Endometrium (tissue), 2 donors: ENCODE results near the gene EFNA4.
"Not testable (repeated sequence)": the region's sequence is repeated elsewhere in the genome, so short reads cannot be mapped to it uniquely, and the experiment has no call there.

Source experiments
- FAIRE-seq: peaks from 2 replicates; lab custom pipeline; 2012; peaks lifted over from hg19 to GRCh38; lab: Jason Lieb, UNC
- donor health status: control.
- donor health status: control.

The EFNA4 gene

DNA sequence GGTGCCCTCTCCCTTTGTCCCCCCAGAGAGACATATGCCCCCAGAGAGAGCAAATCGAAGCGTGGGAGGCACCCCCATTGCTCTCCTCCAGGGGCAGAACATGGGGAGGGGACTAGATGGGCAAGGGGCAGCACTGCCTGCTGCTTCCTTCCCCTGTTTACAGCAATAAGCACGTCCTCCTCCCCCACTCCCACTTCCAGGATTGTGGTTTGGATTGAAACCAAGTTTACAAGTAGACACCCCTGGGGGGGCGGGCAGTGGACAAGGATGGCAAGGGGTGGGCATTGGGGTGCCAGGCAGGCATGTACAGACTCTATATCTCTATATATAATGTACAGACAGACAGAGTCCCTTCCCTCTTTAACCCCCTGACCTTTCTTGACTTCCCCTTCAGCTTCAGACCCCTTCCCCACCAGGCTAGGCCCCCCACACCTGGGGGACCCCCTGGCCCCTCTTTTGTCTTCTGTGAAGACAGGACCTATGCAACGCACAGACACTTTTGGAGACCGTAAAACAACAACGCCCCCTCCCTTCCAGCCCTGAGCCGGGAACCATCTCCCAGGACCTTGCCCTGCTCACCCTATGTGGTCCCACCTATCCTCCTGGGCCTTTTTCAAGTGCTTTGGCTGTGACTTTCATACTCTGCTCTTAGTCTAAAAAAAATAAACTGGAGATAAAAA is 23.5 kb downstream of the EFNA4 start:
- no peak for FAIRE-seq

DNA sequence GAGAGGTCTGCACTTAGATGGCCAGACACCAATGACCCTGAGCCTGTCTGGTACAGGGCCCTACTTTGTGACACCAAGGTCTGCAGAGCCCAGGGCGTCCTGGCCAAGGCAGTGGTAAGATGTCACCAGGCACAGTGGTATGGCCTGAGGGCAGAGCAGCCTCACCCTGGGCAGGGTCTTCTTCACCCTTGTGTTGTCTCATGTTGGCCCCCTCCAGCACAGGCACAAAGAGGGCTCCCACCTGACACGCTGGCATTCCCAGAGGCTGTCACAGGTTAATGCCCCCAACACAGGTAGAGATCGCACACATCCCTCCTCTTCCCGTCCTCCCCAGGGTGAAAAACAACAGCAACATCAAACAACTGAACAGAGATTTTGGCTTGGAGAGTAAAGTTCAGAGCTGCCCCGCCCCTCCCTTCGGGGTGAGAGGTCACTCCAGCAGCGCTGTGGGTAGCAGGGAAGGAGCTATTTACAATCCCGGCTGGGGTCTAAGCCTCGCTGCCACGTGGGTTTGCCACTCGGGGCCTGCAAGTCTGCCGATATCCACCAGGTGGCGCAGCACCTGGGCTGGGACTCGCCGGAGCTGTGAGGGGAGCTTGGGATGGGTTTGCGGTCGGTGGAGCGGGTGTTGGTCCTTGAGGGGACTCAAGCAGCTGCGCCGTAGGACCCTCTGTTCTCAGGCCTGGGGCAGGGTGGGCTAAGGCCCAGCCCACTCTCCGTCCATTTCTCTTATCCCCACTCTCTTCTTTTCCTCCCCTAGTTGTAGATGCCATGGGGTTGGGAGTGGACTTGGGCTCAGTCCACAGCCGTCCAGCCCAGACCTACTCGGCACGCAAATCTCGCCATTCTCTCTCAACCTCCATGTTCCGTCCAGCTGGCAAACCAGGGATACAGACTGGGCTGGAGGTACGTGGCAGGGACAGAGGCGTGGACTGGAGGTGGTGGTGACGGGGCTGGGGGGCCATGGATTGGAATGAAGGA is 27.8 kb downstream of the EFNA4 start:
- FAIRE-seq = no peak

DNA sequence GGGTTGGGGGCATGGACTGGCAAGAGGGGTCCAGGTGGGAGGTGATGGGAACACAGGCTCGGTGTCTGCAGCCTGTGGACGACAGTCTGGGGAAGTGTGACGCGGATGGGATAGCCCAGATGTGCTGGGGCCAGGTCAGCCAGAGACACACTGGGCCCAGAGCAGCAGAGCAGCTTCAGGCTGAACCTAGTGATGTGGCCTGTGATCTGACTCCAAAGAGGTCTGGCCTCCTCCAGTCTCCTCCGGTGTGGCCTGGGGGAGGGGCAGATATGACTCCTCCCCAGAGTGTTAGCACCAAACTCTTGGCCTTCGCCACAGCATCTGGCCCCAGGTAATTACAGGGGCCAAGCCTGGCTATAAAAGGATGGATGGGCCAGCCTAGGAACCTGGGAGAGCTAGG is 28.6 kb downstream of the EFNA4 start:
- FAIRE-seq = no peak

DNA sequence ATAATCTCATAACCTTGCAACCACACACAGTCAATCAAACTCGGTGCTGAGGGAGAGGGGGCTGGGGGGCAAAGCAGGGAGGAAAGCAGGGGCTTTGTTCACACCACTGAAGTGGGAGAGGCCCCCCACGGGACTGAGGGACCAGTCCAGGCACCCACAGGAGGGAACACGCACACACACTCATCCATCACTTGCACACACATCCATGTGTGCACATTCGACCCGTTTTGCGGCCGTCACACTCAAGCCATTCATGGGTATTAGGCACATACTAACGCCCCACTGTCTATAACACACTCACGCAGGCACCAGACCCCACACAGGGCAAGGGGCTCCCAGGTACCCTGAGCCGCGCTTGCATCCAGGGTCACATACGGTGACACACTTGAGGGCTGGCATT is 29.1 kb downstream of the EFNA4 start:
- FAIRE-seq = no peak

DNA sequence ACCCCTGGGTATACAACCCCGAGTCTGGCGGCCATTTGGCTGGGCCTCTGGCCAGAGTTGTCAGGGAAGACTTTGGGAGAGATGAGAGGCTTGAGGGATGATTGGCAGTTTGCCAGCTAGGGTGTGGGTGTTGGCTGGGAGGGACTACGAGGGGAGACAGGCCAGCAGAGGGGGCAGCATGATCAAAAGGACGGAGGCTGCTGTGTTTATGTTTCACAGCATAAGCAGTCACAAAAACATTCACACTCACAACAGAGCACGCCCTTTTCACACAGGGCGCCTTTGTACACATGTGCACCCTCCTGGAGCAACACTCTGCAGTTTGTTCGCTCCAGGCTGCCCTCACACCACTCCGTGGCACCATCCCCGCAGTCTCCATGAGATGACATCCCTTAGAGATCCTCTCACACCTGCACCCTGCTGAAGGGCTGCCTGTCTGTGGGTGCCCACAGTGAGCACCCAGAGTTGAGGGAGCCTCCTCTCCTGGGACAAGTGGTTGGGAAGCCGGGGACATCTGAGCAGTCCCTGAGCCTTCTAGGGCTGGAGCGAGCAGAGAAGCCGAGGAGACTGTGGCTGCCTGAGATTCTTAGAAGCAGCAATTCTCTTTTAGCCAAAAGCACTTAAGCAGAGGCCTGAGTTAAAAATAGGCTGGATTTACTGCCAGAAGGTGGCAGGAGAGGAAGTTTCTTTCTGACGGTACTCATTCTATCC is 30.5 kb downstream of the EFNA4 start:
- FAIRE-seq = no peak

DNA sequence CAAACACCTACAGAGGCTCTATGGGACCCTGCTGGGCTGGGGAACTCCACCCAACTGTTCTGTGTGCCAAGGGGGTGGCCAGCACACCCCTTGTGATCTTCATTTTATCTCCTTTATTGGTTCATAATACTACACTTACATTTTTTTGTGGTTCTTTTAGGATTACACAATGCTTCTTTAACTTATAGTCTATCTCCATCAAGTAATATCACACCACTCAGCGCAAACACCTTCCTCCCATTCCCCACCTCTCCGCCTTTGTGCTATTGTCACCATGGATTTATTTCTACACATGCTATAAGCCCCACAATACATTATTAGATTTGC is 31.0 kb downstream of the EFNA4 start:
- FAIRE-seq = no peak

DNA sequence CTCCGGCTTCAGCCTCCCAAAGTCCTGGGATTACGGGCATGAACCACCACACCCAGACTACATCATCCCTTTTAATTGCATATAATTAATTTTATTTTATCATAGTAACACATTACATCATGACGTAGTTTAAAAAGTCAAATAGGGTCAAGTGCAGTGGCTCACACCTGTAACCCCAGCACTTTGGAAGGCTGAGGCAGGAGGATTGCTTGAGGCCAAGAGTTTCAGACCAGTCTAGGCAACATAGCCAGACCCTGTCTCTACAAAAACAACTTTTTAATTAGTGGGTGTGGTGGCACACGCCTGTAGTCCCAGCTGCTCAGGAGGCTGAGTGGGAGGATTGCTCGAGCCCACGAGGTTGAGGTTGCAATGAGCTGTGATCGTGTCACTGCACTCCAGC is 35.8 kb downstream of the EFNA4 start:
- no peak for FAIRE-seq

DNA sequence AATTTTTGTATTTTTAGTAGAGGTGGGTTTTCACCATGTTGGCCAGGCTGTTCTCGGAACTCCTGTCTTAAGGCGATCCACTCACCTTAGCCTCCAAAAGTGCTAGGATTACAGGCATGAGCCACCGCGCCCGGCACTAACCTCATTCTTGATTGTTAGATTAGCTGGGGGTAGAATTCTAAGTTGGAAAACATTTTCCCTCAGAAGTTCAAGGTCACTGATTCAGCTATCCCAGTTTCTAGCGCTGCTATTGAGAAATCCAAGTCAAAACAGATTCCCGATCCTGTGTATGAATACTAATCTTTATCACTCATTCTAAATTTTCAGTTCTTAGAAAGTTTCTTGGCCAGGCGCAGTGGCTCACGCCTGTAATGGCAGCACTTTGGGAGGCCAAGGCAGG is 39.8 kb downstream of the EFNA4 start:
- no peak for FAIRE-seq

DNA sequence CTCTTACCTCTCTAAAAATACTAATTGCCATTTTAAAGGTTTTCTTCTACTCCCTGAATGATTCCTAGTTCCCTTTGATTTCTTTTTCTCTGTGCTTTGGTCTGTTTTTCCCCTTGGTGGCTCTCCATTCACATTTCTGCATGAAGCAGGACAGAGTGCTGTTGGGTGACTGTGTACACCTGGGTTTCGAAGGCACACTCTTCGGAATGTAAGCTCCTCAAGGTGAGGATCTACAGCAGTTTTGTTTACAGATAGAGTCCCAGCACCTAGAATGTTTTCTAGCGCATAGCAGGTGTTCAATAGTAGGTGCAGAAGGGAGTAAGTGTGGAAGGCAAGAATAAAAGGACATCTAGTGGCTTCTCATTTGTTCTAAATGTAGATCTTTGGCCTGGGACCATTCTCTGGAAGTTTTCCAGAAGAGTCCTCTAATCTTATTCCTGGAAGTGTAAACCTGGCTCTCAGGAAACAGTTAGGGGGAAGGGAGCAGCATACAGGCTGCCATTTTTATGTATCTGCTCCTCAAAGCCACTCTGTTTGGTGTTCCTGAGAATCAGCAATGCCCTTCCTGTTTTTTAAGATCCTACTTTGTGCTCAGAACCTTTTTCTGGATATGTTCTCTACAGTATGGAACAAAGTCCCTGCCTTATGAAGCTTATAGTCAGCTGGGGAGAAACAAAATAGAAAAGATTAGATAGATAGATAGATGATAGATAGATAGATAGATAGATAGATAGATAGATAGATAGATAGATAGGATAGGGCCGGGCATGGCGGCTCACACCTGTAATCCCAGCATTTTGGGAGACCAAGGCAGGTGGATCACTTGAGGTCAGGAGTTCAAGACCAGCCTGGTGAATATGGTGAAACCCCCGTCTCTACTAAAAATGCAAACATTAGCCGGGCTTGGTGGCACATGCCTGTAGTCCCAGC is 41.3 kb downstream of the EFNA4 start:
- no peak for FAIRE-seq

DNA sequence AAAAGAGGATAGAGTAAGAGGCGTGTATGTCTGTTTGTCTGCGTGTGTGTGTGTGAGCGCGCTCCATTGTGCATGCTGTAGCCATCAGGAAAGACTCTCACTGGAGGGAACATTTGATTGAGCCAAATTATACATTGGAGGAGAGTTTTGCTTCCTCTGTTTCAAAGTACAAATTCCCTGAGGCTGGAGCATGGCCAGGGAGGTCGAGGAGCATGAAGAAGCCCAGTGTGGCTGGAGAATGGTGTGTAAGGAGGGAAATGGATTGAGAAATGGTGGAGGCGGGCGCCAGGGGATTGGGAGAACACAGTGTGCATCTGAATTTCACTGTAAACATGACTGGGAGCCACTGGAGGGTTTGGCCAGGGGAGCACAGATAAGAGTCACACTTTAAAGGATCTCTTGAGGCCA is 42.1 kb downstream of the EFNA4 start:
- no peak for FAIRE-seq

DNA sequence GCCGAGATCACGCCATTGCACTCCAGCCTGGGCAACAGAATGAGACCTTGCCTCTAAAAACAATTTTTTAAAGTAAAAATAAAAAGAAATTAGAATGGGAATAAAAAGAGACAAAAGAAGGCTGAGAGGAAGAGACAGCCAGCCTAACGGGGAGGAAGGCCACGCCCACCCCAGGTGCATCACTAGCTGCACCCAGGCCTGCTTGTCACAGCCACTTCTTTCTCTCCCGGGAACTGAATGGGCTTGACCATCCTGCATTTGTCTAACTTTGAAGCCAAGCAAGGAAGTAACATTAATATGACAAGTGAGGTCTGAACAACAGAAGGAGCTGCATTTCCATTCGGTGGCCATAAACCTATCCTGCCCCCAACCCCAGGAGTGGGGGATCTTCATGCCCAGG is 43.3 kb downstream of the EFNA4 start:
- no peak for FAIRE-seq

DNA sequence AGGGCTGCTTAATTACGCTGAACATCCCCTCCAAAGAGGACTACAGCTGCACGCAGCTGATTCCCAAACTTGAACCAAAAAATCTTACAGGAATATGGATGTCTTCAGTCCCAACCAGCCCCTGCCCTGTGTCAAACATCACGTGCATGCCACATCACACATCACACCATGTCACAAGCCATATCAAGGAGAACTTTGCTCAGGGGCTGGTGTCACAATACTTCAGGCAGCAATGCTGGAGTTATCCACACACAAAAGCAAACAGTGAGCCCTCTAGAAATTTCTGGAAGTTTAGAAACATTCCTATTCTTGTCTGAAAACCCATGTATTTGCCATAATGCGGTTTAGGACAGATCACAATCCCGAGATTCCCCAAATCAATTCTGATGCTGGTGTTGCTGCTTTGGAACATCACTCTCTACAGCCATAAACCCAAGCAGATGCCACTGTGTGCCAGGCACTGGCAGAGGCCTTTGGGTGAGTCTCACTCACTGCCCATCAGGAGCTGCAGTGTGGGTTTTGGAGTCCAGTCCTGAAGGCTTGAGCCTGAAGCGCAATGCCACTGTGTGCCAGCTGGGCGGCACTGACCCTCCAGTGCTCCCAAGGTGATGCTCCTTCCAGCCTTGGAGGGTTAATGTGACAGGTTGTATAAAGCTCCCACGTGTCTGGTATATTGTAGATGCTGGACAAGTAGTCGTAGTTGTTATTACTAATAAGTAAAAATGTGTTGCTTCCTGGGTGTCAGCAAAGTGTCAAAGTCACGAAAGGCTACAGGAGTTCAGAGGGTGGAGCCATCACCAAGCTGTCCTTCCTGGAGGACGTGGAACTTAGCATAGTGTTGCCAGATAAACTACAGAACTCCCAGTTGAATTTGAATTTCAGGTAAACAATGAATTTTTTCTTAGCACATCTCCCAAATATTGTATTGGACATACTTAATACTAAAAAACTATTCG is 44.0 kb downstream of the EFNA4 start:
- FAIRE-seq = no peak

DNA sequence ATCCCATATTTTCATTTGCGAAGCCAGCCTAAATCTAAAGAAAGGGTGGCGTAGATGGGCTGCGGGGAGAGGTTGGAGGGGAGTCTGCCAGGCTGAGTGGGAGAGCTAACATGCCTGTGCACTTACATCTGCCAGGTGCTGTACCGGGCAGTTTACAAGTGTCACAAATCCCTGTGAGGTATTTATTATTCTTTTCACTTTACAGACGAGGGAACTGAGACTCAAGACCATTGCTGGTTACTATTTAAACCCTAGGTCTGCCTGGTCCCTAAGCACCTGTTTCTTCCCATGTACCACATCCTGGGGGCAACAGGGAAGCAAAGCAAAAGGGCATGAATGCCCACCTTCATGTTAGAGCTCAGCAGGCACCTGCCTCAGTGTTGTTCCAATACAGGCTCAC is 44.8 kb downstream of the EFNA4 start:
- FAIRE-seq = no peak

DNA sequence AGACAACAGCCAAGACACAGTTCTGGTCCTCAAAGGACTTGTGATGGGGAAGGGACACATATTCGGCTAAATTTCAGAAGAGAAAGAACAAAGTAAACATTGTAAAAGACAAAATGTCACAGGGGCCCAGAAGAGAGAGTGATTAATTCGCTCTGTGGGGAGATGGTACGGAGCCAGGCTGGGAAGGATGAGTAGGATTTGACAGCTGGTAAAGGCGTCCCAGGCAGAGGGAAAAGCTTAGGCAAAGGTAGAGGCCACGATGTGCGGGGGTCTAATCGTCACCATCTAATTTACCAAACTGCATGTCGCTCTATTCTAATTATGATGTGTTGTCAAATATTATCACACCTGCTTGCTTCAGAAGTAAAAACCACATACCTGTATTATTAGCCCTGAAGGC is 46.8 kb downstream of the EFNA4 start:
- no peak for FAIRE-seq

DNA sequence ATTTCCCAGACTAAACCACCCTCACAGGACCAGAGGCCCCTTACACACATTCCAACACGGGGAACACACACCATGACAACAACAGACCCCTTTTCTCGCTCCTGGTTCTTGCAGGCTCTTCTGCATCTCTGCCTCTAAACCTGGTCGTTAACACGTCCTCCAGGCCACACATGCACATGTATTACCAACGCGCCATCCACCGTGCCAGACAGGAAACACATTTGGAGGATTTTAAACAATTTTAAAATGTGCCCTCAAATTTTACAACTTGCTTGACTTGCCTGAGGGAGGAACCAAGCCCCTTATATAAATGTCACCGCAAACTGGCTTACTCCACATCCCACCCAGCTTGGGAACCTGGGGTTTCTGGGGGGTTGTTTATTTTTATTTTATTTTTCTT is 47.3 kb downstream of the EFNA4 start:
- no peak for FAIRE-seq

DNA sequence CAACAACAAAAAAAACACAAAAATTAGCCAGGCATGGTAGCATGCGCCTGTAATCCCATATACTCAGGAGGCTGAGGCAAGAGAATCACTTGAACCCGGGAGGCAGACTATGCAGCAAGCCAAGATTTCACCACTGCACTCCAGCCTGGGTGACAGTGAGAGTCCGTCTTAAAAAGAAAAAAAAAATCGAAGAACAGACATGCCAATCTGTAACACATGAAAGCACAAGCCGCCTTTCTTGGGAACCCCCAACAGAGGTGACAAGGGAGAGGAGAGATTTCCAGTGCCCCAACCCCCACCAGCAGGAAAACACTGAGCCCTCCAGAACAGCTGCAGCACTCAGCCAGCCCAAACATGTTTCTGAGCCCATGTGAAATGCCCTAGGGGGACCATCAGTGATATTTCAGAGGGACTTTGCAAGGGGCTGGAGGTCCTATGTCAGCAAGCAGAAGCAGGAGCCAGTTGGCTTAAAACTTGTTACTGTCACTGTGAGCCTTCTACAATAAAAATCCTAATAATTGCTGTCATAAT is 50.0 kb downstream of the EFNA4 start:
- no peak for FAIRE-seq

DNA sequence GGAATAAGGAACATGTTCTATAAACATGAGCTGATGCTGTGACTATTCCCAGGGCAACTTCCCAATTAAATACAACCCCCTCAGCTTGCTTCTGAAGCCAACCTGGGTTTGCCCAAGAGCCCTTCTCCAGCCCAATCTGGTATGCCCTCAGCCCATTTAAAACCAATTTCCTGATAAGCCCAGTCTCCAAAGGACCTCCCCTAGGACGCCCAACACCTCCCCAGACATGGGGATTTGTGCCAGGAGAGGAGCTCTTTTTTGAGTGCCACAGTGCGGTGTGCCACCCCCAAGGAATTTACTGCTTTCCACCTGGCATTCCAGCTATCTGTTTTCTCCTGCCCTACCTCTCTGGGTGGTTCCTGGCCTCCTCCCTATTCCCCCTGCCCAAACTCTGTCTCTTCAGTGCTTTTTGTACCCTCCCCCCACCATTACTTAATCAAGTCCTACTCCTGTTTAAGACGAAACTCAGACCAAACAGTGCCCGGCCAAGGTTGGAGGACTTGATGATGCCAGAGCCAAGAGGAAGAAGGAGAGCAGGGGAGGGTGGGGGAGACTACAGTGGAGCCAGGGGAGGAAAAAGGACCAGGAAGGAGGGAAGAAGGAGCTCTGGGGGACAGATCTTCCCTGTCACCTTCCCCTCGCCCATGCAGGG is 52.7 kb downstream of the EFNA4 start:
- no peak for FAIRE-seq

DNA sequence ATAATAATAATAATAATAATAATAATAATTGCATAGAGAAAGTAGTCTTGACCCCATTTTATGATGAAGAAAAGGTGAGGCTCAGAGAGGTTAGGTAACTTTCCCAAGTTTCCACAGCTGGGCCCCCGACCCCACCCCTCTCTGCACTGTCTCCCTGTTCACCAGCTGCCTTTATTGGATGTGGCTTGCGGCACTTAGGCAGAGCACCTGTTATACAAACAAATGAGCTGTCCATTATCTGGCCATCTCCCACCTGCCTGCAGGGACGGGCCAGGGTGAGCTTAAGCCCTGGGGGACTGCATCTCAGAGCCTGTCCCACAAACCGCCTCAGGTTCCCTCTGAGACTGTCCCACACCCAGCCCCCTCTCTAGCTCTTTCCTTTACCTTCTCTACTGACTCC is 54.1 kb downstream of the EFNA4 start:
- FAIRE-seq = no peak

DNA sequence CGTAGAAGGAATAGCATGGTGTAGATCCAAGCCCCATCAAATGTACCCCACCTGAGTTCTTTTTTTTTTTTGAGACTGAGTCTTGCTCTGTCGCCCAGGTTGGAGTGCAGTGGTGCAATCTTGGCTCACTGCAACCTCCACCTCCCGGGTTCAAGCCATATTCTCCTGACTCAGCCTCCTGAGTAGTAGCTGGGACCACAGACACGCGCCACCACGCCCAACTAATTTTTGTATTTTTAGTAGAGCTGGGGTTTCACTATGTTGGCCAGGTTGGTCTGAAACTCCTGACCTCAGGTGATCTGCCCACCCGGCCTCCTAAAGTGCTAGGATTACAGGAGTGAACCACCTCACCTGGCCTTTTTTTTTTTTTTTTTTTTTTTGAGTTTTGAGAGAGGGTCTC is 54.5 kb downstream of the EFNA4 start:
- FAIRE-seq = not testable (repeated sequence)
